AG04450 (cell line): ENCODE measurements around the gene ROPN1. TPM values are rescaled to one million over a fixed set of nuclear protein-coding genes. Genes with fewer than 3 reads are reported as not detected.

Experiments used
- CTCF ChIA-PET: fragments of 300-600, 350-600 bp; formaldehyde crosslinking; extraction: SDS; loops from one replicate; lab custom pipeline; 2022; ENCODE audit warnings: antibody characterized with exemption, inconsistent platforms; lab: Charles Lee
- POLR2A ChIA-PET: fragments of 350-600 bp; formaldehyde crosslinking; extraction: SDS; loops from one replicate; lab custom pipeline; 2021; ENCODE audit warnings: antibody characterized with exemption, inconsistent platforms; lab: Yijun Ruan, JAX
- DNase-seq: peaks from one replicate; pipeline ENCODE4 v3.0.0-alpha.2; 2011; ENCODE audit warnings: low read depth, low spot score
- H3K27ac ChIP-seq: one replicate; pipeline ENCODE4 v1.5.1; 2012; ENCODE audit warnings: low read depth, low read length, control low read depth
- H3K27me3 ChIP-seq: one replicate; pipeline ENCODE4 v1.6.0; 2012; ENCODE audit warnings: low read length; ENCODE audit not compliant: control insufficient read depth, insufficient read depth
- H3K4me3 ChIP-seq: 2 replicates; pipeline ENCODE4 v1.5.1; 2011; ENCODE audit warnings: mild to moderate bottlenecking, low read depth, low read length, control low read depth
- H3K9me3 ChIP-seq: 2 replicates; pipeline ENCODE4 v1.5.1; 2012; ENCODE audit warnings: low read length; ENCODE audit not compliant: control insufficient read depth, insufficient read depth
- polyA plus RNA-seq: library from polyadenylated mRNA; depleted of rRNA; stranded (reverse); fragments of >200 nt; gene quantifications from 2 replicates; pipeline ENCODE4 v1.2.3, GENCODE V29; 2011
- TF ChIP-seq, protein P1 (sequence below): IDR thresholded peaks from 2 replicates; pipeline ENCODE4 v1.5.1; 2011; ENCODE audit warnings: low read depth, low read length, control low read depth, inconsistent platforms

ROPN1 gene
- polyA plus RNA-seq, 1 experiment: 0.29 TPM

- POLR2A ChIA-PET: interaction anchor here (0.6 to 0.9 kb wide), 6 partner anchors 9 to 599 kb away, joined by 3 to 6 read pairs (median 4); no protein-coding TSS in a partner anchor
- H3K9me3 ChIP-seq: no peaks in the 10 kb centered on the region
- TF ChIP-seq, protein P1, sequence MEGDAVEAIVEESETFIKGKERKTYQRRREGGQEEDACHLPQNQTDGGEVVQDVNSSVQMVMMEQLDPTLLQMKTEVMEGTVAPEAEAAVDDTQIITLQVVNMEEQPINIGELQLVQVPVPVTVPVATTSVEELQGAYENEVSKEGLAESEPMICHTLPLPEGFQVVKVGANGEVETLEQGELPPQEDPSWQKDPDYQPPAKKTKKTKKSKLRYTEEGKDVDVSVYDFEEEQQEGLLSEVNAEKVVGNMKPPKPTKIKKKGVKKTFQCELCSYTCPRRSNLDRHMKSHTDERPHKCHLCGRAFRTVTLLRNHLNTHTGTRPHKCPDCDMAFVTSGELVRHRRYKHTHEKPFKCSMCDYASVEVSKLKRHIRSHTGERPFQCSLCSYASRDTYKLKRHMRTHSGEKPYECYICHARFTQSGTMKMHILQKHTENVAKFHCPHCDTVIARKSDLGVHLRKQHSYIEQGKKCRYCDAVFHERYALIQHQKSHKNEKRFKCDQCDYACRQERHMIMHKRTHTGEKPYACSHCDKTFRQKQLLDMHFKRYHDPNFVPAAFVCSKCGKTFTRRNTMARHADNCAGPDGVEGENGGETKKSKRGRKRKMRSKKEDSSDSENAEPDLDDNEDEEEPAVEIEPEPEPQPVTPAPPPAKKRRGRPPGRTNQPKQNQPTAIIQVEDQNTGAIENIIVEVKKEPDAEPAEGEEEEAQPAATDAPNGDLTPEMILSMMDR: no peak
- CTCF ChIA-PET: interaction anchor here (0.6 kb wide), 2 partner anchors 21 to 71 kb away, joined by 4 to 5 read pairs; partner anchors contain the start of gene KALRN
- DNase-seq: no peak
- no peaks in the 10 kb centered on the region for H3K27me3 ChIP-seq
- no peak overlapping the region for H3K27ac ChIP-seq
- peak overlapping the region; percentile 92 for H3K4me3 ChIP-seq
These were observed 30.4 kb downstream of the ROPN1 start for GRCh38 chr3:123961508-123961856.

GRCh38 chr3:123960781-123961507 lies 31.0 kb downstream of the ROPN1 start, which contains the start of gene CCDC14:
CCDC14 (minus strand) TSS chr3:123961229; CDS start chr3:123961173, 56 bp downstream.
- POLR2A ChIA-PET: interaction anchor here (0.6 to 0.9 kb wide), 7 partner anchors 8 to 599 kb away, joined by 3 to 6 read pairs (median 3); no protein-coding TSS in a partner anchor
- peak; percentile 90 for DNase-seq
- H3K4me3 ChIP-seq: peak within 1 kb of the TSS; percentile 92
- TF ChIP-seq, protein P1: no peak
- H3K9me3 ChIP-seq: no peaks in the 10 kb centered on the region
- no peaks in the 10 kb centered on the region for H3K27me3 ChIP-seq
- CTCF ChIA-PET: interaction anchor here (0.6 to 0.7 kb wide), 2 partner anchors 20 to 697 kb away, joined by 4 to 5 read pairs; no protein-coding TSS in a partner anchor
- peak within 1 kb of the TSS; percentile 93 for H3K27ac ChIP-seq

- no peak for DNase-seq
- POLR2A ChIA-PET: no interaction called here
- Histone ChIP-seq H3K9me3 (no peaks in the 10 kb centered on the region), H3K4me3 (no peak overlapping the region), H3K27me3 (no peaks in the 10 kb centered on the region), H3K27ac (no peak overlapping the region)
- CTCF ChIA-PET: no interaction called here
- TF ChIP-seq, protein P1: no peak
These were observed 38.2 kb downstream of the ROPN1 start for GRCh38 chr3:123953735-123954134.

DNA sequence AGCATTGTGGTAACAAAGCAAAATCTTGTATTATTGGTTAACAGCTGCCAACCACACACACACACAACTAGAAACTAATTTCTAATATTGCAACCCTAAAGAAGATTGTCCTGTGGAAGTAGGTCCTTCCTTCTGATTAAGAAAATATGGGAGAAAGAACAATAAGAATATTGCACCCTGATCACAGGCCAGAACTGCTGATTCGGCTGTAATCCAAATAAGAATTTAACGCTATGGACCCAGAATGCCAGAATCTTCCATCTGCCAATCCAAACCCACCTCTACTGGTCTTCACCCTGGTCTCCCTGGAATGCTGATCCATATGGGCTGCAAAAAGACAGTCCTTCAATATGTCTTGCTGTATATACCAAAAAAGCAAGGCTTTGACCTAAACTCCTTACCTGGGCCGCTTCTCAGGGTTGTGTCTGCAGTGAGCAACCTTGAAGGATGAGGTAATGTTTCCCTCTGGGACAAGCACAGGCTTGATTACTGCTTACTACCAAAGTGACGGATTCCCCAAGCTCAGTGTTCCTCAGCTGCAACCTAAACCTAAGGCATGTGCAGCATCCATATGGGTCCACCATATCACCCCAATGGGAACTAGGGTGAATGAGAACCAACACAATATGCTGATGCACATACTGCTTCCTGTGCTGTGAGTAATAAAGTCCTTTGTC lies 38.9 kb downstream of the ROPN1 start:
- TF ChIP-seq, protein P1: no peak
- ChIA-PET CTCF (no interaction called here), POLR2A (interaction anchor here (1.1 kb wide), 1 partner anchor 8 kb away, joined by 6 read pairs; the partner anchor contains the start of gene CCDC14)
- no peak for DNase-seq
- H3K27ac ChIP-seq: no peak overlapping the region
- no peaks in the 10 kb centered on the region for H3K9me3 ChIP-seq
- no peaks in the 10 kb centered on the region for H3K27me3 ChIP-seq
- H3K4me3 ChIP-seq: no peak overlapping the region
